Activated effector memory CD4-positive, alpha-beta T cell treated with Interleukin-2 at 50 U/mL for 16 hours (primary cell): ENCODE results near the gene PCDH7.

Source experiments
- DNase-seq: peaks from one replicate; pipeline ENCODE4 v3.0.0-alpha.2; 2020

Gene PCDH7, protein sequence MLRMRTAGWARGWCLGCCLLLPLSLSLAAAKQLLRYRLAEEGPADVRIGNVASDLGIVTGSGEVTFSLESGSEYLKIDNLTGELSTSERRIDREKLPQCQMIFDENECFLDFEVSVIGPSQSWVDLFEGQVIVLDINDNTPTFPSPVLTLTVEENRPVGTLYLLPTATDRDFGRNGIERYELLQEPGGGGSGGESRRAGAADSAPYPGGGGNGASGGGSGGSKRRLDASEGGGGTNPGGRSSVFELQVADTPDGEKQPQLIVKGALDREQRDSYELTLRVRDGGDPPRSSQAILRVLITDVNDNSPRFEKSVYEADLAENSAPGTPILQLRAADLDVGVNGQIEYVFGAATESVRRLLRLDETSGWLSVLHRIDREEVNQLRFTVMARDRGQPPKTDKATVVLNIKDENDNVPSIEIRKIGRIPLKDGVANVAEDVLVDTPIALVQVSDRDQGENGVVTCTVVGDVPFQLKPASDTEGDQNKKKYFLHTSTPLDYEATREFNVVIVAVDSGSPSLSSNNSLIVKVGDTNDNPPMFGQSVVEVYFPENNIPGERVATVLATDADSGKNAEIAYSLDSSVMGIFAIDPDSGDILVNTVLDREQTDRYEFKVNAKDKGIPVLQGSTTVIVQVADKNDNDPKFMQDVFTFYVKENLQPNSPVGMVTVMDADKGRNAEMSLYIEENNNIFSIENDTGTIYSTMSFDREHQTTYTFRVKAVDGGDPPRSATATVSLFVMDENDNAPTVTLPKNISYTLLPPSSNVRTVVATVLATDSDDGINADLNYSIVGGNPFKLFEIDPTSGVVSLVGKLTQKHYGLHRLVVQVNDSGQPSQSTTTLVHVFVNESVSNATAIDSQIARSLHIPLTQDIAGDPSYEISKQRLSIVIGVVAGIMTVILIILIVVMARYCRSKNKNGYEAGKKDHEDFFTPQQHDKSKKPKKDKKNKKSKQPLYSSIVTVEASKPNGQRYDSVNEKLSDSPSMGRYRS (N-terminal part only)

GRCh38 chr4:30720021-30720660 is at the start of gene PCDH7:
Gene PCDH7 (plus strand): TSS chr4:30720369. CDS start chr4:30721423, 1,054 bp downstream.
- no peak for DNase-seq

DNA sequence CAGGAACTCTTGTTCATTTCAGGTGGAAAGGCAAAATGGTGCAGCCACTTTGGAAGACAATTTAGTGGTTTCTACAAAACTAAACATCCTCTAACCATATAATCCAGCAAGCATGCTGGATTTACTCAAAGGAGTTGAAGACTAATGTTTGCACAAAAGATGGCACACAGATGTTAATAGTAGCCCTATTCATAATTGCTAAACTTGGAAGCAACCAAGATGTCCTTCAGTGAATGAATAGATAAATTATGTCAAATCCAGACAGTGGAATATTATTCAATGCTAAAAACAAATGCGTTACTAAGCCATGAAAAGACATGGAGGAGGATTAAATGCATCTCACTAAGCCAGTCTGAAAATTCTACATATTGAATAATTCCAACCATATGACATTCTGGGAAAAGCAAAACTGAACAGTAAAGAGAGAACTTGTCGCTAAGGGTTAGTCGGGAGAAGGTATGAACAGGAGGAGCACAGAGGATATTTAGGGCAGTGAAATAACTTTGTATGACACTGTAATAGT is 48.2 kb upstream of the PCDH7 start:
- no peak for DNase-seq

GRCh38 chr4:30696191-30696590 is 24.0 kb upstream of the PCDH7 start:
- DNase-seq, result no peak

DNA sequence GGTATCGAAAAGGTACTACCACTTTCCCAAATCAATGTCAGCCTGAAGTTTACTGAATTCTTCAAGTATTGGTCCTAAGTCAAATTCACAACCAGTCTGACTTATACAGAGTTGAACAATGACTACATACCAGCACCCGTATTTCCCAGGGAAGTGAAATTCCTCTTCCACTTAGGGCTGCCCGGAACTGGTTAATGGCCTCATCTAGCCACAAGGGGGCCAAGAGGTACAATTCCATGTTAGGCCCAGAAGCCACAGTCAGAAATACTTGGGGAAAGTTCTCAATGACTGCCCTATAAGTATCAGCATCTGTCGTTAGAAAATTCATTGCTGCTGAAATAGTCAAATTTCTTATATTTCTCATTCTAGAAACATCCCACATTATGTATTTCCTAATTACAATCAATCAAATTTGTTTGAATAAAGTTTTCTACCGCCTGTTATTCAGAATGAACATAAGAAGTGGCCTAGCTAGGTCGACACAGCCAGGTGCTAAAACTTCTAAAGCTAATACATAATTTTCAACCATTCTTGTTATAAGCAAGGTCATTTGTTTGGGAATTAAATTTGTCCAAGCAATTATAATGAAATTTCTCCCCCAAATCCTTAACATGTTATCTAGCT is 5.6 kb upstream of the PCDH7 start:
- no peak for DNase-seq

DNA sequence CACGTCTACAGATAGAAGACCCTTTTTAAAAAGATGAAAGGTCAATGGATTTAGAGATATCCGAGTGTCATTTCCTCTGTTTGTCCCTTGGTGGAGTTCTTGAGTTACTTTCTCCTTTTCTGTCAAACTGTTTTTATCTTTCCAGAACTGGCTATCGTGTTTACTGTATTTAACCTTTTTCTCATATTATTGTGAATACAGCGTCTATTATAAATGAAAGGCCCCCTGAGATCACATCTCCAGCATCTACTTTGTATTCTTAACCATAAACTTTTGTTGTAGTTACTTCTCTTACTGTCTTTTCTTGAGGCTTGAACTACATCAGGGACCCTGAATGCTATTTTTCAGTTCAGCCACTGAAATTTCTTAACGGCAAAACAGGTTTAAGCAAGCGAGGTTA is 4.0 kb upstream of the PCDH7 start:
- no peak for DNase-seq

GRCh38 chr4:30716681-30717207 is 3.4 kb upstream of the PCDH7 start:
- no peak for DNase-seq

GRCh38 chr4:30717208-30718020 is 2.8 kb upstream of the PCDH7 start:
- DNase-seq, result no peak

DNA sequence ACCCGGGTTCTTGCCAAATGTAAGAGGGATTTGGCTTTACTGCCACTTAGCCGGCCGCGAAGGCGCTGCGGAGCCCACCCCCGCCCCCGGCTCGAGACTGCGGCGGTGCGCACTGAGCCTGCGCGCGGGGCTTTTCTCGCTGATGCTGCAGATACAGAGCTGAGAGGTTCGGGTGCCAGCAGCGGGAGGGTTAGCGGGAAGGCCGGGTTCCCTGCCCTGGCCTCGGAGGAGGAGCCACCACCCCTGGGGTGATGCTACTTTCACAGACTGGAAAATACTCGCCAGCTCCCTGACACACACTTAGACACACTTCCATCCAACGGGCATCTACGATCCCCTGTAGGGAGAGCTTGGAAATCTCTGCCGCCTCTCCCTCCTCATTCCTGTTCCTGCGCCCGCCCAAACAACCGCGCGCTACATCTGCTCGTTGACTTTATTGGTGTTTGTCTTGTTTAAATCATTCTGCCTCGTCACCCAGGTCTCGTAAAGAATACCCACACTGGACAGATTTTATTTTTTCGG is 2.1 kb upstream of the PCDH7 start:
- no peak for DNase-seq

DNA sequence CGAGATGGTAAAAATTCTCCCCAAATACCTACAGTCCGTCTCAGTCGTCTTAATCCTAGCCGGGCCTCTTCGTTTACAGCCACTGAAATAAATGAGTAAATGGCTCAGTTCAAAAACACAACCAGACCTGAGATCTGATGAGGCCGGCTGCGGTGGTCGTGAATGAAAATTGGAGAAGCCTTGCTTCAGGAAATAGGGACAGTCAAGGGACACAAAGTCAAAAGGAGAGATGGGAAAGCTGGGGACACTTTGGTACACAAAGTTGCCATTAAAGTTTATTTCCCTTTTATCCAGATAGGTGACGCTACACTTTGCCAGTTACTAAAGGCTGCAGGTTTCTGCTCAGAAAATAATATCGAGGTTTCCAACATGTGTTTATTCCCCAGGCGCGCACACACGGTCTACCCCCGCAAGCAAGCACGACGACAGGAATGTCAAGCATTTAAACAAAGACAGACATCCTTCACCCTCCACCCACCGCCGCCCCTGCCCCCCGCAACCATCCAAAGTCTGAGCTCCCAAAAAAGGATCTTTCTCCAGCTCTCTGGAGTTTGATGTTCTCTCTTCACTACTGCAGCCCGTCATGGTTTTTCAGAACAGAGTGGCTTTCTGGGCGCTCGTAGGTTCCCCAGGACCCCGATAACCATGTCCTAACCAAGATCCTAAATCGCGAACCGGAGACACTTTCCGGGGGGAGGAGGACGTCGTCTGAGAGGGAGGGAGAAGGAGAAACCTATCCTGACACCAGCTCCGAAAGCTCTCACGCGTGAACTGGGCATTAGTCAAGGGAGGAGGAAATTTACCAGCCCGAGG is 1.3 kb upstream of the PCDH7 start:
- DNase-seq, result no peak

GRCh38 chr4:30719454-30720020 is 632 bp upstream of the PCDH7 start:
- DNase-seq, result no peak

DNA sequence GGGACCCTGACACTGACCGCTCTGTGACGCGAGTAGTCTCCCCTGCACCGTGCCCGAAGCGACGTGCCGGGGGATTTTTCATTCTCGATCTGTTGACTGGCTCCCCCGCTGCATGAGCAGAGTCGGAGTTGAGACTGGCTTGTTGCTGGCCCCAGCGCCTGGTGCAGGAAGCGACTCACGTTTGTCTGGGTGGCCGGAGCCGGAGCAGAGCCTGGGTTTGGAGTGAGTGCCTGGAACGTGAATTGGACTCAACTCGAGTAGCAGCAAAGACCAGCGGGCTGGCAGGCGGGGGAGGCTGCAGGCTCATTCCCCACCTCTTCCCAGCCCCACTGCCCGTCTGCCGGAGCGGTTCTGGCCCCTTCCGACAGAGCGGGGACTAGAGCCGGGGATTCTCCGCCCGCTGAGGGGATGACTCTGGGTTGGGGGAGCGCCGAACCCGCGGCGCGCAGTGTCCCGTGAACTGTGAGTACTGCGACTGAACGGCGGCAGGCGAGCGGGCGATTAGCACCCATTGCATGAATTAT is 554 bp downstream of the PCDH7 start:
- DNase-seq, result no peak

DNA sequence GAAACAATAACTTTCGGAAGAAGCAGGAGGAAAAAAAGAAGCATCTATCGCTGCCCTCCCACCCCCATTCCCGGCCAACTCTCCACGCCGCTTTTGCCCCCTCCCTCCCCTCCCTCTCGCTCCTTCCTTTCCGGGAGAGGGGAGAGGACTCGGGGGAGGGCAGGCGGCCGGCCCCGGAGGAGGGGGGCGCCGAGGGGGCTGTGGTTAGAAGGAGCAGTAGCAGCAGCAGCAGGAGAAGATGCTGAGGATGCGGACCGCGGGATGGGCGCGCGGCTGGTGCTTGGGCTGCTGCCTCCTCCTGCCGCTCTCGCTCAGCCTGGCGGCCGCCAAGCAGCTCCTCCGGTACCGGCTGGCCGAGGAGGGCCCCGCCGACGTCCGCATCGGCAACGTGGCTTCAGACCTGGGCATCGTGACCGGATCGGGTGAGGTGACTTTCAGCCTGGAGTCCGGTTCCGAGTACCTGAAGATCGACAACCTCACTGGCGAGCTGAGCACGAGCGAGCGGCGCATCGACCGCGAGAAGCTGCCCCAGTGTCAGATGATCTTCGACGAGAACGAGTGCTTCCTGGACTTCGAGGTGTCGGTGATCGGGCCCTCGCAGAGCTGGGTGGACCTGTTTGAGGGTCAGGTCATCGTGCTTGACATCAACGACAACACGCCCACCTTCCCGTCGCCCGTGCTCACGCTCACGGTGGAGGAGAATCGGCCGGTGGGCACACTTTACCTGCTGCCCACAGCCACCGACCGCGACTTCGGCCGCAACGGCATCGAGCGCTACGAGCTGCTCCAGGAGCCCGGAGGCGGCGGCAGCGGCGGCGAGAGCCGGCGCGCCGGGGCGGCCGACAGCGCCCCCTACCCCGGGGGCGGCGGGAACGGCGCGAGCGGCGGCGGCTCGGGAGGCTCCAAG is 1.3 kb downstream of the PCDH7 start:
- no peak for DNase-seq

DNA sequence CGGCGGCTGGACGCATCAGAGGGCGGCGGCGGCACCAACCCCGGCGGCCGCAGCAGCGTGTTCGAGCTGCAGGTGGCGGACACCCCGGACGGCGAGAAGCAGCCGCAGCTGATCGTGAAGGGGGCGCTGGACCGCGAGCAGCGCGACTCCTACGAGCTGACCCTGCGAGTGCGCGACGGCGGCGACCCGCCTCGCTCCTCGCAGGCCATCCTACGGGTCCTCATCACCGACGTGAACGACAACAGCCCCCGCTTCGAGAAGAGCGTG is 1.9 kb downstream of the PCDH7 start:
- DNase-seq, result no peak

DNA sequence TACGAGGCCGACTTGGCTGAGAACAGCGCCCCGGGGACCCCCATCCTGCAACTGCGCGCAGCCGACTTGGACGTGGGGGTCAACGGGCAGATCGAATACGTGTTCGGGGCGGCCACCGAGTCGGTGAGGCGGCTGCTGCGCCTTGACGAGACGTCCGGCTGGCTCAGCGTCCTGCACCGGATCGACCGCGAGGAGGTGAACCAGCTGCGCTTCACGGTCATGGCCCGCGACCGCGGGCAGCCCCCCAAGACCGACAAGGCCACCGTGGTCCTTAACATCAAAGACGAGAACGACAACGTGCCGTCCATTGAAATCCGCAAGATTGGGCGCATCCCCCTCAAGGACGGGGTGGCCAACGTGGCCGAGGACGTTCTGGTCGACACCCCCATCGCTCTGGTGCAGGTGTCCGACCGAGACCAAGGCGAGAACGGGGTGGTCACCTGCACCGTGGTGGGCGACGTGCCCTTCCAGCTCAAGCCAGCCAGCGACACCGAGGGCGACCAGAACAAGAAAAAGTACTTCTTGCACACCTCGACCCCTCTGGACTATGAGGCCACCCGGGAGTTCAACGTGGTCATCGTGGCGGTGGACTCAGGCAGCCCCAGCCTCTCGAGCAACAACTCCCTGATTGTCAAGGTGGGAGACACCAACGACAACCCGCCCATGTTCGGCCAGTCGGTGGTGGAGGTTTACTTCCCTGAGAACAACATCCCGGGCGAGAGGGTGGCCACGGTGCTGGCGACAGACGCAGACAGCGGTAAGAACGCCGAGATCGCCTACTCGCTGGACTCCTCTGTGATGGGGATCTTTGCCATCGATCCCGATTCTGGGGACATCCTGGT is 2.4 kb downstream of the PCDH7 start:
- no peak for DNase-seq

GRCh38 chr4:30723201-30723955 is 3.2 kb downstream of the PCDH7 start:
- DNase-seq, result no peak

DNA sequence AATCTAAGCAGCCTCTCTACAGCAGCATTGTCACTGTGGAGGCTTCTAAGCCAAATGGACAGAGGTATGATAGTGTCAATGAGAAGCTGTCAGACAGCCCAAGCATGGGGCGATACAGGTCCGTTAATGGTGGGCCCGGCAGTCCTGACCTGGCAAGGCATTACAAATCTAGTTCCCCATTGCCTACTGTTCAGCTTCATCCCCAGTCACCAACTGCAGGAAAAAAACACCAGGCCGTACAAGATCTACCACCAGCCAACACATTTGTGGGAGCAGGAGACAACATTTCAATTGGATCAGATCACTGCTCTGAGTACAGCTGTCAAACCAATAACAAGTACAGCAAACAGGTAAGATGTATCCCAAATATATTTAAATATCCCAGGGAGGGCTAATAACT is 4.1 kb downstream of the PCDH7 start:
- no peak for DNase-seq

GRCh38 chr4:30725562-30725961 is 5.4 kb downstream of the PCDH7 start:
- no peak for DNase-seq
